Adrenal gland (tissue), 12 donors: ENCODE measurements around the gene COL15A1. TPM values are rescaled to one million over a fixed set of nuclear protein-coding genes. Genes with fewer than 3 reads are reported as not detected.

Experiments used
- DNase-seq, 7 donors: peaks; one replicate each; pipeline ENCODE4 v3.0.0-alpha.2; 2019 to 2020
- H3K27ac ChIP-seq, 5 donors: fragments of 200-600 bp; sonication (generic) in 4 of 5; 1 replicate in 3 of 5; 2 replicates in 2 of 5; pipeline versions ENCODE4 v1.5.1 to v1.8.0; 2016 to 2020; ENCODE audit warnings: mild to moderate bottlenecking in 1 of 5
- H3K27me3 ChIP-seq: fragments of 200-600 bp; 2 replicates; pipeline ENCODE4 v1.8.0; 2021
- H3K36me3 ChIP-seq, 2 donors: fragments of 200-600 bp; replicated peaks in 1 of 2; 1 replicate in 1 of 2; 2 replicates in 1 of 2; pipeline versions ENCODE4 v1.5.1 to v1.8.0; 2018 to 2022
- H3K4me1 ChIP-seq, 2 donors: fragments of 200-600 bp; replicated peaks in 1 of 2; 1 replicate in 1 of 2; 2 replicates in 1 of 2; pipeline versions ENCODE4 v1.5.1 to v1.8.0; 2018 to 2021
- H3K4me3 ChIP-seq, 4 donors: fragments of 200-600 bp; sonication (generic) in 3 of 4; one replicate each; pipeline ENCODE4 v1.5.1; 2016 to 2018
- H3K9me3 ChIP-seq, 3 donors: fragments of 200-600 bp; sonication (generic) in 1 of 3; replicated peaks in 1 of 3; 1 replicate in 2 of 3; 2 replicates in 1 of 3; pipeline versions ENCODE4 v1.5.1 to v1.8.0; 2016 to 2021
- POLR2A ChIP-seq, 2 donors: fragments of 450-650 bp; IDR thresholded peaks; one replicate each; pipeline ENCODE4 v1.6.1; 2017; ENCODE audit warnings: antibody characterized with exemption in 2 of 2, mild to moderate bottlenecking in 2 of 2, moderate library complexity in 1 of 2
- WGBS, 4 donors: extraction: QIAGEN DNeasy Blood & Tissue Kit in 2 of 4; methylation state at CpG; one replicate each; pipeline versions ENCODE4 v1.1.5 to v1.1.7; 2013 to 2017; 5-methylcytosine and 5-hydroxymethylcytosine counted together
- intact Hi-C, 2 donors: fragments of 100-400 bp; cut with DNase I; formaldehyde crosslinking; loops; one replicate each; pipeline versions ENCODE4 v1.14.1 to v1.15.0; 2022 to 2023
- polyA plus RNA-seq, 3 donors: library from polyadenylated mRNA; stranded (reverse); fragments of 200-250 nt in 2 of 3; fragments of 350-450 nt in 1 of 3; fragmentation: Illumina TruSeq in 1 of 3; extraction: RNeasy Lipid Tissue Mini Kit (QIAGEN cat#74804) in 1 of 3; gene quantifications; one replicate each; pipeline ENCODE4 v1.2.3, GENCODE V29; 2013 to 2014
- total RNA-seq, 9 donors: library from RNA; depleted of rRNA in 4 of 9; stranded (reverse); fragments of >200 nt in 4 of 9; fragments of 120-200 nt in 1 of 9; fragmentation: NEBNext Ultra II Directional in 1 of 9; extraction: Animal tissue kit (Norgen Biotek cat#: 25700) in 1 of 9; gene quantifications; one replicate each; pipeline versions ENCODE4 v1.1.0 to v1.2.4, GENCODE V29; 2013 to 2023
- TF ChIP-seq, protein P1 (sequence below), 6 experiments: fragments of 450-650 bp in 4 of 6; fragments of 200-600 bp in 2 of 6; sonication (generic) in 1 of 6; IDR thresholded peaks; 1 replicate in 5 of 6; 2 replicates in 1 of 6; pipeline versions ENCODE4 v1.5.1 to v1.8.0; 2016 to 2021; ENCODE audit warnings: antibody characterized with exemption in 6 of 6, mild to moderate bottlenecking in 2 of 6, moderate library complexity in 1 of 6
- donor health status: healthy with polysubstance abuse.
- donor health status: Bipolar disorder and iron deficiency.
- donor health status: DM: yes; HTN: yes; CAD: no.
- donor health status: DM: no; HTN: no; CAD: no.
- donor health status: DM: no; HTN: no; CAD: no.
- donor health status: DM: yes; HTN: yes; CAD: no.

Gene COL15A1
- total and polyA plus RNA-seq, 12 donors, result 34.8 to 320 (median 101) TPM

DNA sequence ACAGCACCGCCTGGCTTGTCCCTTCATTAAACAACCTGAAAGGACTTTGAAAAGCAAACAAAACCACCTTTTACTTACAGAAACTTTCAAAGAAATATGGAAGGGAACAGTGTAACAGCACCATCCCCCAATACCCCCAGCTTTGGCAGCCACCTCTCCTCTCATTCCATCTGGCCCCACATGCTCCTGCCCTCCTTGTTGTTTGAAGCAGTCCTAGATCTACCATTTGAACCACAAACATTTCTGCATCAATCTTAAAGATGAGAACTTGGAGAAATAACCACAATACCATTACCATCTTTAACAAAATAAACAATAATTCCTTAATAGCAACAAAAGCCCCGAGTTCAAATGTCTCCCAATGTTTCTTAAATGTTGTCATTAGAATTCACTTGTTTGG lies 17.8 kb upstream of the COL15A1 start:
- H3K9me3 ChIP-seq, result no peaks in the 10 kb centered on the region
- peak overlapping the region in 1 of 5 donors; percentile 49 for H3K27ac ChIP-seq
- H3K27me3 ChIP-seq, result no peaks in the 10 kb centered on the region
- no peak overlapping the region for H3K4me3 ChIP-seq
- no peaks in the 10 kb centered on the region for H3K36me3 ChIP-seq
- intact Hi-C loops, result no loop called here
- H3K4me1 ChIP-seq, result peaks cover 9 to 38% of the 10 kb centered on the region in 2 donors
- DNase-seq, result no peak
- TF ChIP-seq POLR2A (IDR thresholded peaks at IDR 0.05), result no peak
- TF ChIP-seq, protein P1, sequence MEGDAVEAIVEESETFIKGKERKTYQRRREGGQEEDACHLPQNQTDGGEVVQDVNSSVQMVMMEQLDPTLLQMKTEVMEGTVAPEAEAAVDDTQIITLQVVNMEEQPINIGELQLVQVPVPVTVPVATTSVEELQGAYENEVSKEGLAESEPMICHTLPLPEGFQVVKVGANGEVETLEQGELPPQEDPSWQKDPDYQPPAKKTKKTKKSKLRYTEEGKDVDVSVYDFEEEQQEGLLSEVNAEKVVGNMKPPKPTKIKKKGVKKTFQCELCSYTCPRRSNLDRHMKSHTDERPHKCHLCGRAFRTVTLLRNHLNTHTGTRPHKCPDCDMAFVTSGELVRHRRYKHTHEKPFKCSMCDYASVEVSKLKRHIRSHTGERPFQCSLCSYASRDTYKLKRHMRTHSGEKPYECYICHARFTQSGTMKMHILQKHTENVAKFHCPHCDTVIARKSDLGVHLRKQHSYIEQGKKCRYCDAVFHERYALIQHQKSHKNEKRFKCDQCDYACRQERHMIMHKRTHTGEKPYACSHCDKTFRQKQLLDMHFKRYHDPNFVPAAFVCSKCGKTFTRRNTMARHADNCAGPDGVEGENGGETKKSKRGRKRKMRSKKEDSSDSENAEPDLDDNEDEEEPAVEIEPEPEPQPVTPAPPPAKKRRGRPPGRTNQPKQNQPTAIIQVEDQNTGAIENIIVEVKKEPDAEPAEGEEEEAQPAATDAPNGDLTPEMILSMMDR (IDR thresholded peaks at IDR 0.05), result no peak
- 80 to 89% (median 88%) methylated on average over 2 of the region's 2 CpGs for WGBS, 4 donors

DNA sequence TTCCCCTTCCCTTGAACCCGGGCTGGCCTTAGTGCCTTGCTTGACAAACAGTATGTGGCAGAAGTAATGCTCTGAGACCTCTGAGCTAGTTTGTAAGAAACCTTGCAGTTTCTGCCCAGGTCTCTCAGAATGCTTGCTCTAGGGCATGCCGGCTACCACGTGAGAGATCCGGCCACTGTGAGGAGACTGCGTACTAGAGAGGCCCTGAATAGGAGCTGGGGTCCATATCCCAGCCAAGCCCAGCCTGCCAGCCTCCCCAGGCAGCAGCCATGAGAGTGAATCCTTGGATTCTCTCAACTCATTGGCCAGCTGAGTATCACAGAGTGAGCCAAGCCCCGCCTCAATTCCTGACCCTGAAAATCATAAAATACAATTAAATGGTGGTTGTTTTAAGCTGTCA lies 16.0 kb upstream of the COL15A1 start:
- TF ChIP-seq, protein P1 (IDR thresholded peaks at IDR 0.05), result no peak
- peak in 1 of 2 donors; percentile 11 for TF ChIP-seq POLR2A (IDR thresholded peaks at IDR 0.05)
- H3K27me3 ChIP-seq, result no peaks in the 10 kb centered on the region
- H3K4me1 ChIP-seq, result peaks cover 15 to 41% of the 10 kb centered on the region in 2 donors
- H3K27ac ChIP-seq, result peak overlapping the region; percentile 10 to 87 (median 41)
- no peaks in the 10 kb centered on the region for H3K9me3 ChIP-seq
- no peak overlapping the region for H3K4me3 ChIP-seq
- intact Hi-C loops, result no loop called here
- 36 to 54% (median 40%) methylated on average over 3 to 6 of the region's 6 CpGs for WGBS, 4 donors
- DNase-seq, result peak; percentile 53 to 83 (median 74)
- no peaks in the 10 kb centered on the region for H3K36me3 ChIP-seq

DNA sequence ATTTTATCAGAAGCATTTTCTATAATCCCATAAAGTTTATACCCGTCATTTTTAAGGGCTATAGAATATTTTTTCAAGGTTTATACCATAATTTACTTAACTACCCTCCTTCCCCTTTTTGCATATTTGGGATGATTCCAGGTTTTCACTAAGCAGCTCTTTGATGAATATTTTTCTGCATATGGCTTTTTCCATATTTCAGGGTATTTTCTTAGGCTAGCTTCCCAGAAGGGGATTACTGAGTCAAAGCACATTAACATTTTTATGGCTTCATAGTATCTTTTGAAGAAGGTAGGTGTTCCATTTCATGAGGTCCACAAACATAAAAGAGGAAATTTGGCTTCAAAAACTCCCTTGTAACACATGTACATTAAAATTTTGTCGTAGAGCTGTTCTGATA lies 14.6 kb upstream of the COL15A1 start:
- Histone ChIP-seq H3K4me3 (no peak overlapping the region), H3K4me1 (peaks cover 15 to 31% of the 10 kb centered on the region in 2 donors), H3K27ac (peak overlapping the region in 4 of 5 donors; percentile 69 to 87 (median 80)), H3K36me3 (no peaks in the 10 kb centered on the region), H3K9me3 (no peaks in the 10 kb centered on the region), H3K27me3 (no peaks in the 10 kb centered on the region)
- intact Hi-C loops, result no loop called here
- DNase-seq, result no peak
- WGBS, 4 donors, result 50 to 61% (median 55%) methylated on average over 2 of the region's 2 CpGs
- TF ChIP-seq POLR2A (IDR thresholded peaks at IDR 0.05), result no peak
- TF ChIP-seq, protein P1 (IDR thresholded peaks at IDR 0.05), result no peak

DNA sequence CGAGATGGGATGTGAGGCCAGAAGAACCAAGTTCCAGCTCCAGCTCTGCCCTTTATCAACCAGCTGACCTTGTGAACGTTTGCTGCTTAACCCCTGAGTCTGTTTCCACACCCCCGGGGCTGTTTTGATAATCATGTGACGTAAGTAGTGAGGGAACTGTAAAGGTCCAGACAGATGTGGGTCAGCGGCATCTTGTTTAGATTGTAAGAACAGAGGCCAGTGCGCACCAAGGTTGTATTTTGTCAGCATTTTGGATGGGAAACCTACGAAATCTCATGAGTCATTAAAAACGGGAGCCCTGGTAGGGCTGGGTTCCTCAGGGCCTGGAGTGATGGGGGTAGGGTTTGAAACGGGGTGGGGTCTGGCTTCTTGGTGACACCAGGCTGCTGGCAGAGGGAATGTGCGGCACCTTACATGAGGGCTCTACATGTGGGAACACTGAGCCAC lies 13.8 kb upstream of the COL15A1 start:
- peak; percentile 77 to 94 (median 90) for DNase-seq
- Histone ChIP-seq H3K27me3 (no peaks in the 10 kb centered on the region), H3K4me1 (peaks cover 15 to 25% of the 10 kb centered on the region in 2 donors), H3K36me3 (no peaks in the 10 kb centered on the region), H3K27ac (peak overlapping the region; percentile 69 to 87 (median 76)), H3K9me3 (no peaks in the 10 kb centered on the region), H3K4me3 (peak overlapping the region in 1 of 4 donors; percentile 23)
- TF ChIP-seq, protein P1 (IDR thresholded peaks at IDR 0.05), result no peak
- TF ChIP-seq POLR2A (IDR thresholded peaks at IDR 0.05), result peak in 1 of 2 donors; percentile 32
- intact Hi-C loops, result no loop called here
- WGBS, 4 donors, result 34 to 39% (median 35%) methylated on average over 10 of the region's 10 CpGs
